NCI-H2107 treated with DMSO at 0.1 percent for 48 hours (cell line): ENCODE data around the gene SCRN3.
"Not testable (repeated sequence)": the region's sequence is repeated elsewhere in the genome, so short reads cannot be mapped to it uniquely, and the experiment has no call there.

Experiments used
- DNase-seq: peaks from one replicate; lab custom pipeline; 2025; ENCODE audit not compliant: unreplicated experiment; lab: John Stamatoyannopoulos, UW

Gene SCRN3

DNA sequence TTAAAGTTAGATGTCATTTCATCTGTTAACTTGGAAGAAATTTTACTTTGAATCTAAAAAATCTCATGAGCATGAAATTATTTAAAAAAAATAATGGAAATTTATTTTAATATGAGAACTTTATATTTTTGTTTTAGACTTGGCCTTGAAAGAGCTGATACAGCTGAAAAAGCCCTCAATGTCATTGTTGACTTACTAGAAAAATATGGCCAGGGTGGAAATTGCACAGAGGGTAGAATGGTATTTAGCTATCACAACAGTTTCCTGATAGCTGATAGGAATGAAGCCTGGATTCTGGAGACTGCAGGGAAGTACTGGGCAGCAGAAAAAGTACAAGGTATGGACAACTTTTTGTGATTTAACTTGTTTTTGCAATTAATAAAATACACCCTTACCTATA lies 5.3 kb downstream of the SCRN3 start:
- DNase-seq: no peak

DNA sequence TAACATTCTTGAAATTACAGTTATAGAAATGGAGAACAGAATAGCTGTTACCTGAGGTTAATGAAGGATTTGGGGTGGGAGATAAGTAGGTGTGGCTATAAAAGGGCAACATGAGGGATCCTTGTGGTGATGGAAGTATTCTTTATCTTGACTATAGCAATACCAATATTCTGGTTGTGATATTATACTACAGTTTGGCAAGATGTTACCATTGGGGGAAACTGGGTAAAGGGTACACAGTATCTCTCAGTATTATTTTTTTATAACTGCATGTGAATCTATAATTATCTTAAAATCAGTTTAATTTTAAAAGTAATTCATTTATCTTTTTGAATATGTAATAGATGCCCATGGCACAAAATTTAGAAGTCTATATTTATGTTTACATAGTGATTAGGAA lies 8.1 kb downstream of the SCRN3 start:
- no peak for DNase-seq

DNA sequence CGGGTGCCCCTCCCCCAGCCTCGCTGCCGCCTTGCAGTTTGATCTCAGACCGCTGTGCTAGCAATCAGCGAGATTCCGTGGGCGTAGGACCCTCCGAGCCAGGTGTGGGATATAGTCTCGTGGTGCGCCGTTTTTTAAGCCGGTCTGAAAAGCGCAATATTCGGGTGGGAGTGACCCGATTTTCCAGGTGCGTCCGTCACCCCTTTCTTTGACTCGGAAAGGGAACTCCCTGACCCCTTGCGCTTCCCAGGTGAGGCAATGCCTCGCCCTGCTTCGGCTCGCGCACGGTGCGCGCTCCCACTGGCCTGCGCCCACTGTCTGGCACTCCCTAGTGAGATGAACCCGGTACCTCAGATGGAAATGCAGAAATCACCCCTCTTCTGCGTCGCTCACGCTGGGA lies 14.5 kb downstream of the SCRN3 start:
- DNase-seq: not testable (repeated sequence)

DNA sequence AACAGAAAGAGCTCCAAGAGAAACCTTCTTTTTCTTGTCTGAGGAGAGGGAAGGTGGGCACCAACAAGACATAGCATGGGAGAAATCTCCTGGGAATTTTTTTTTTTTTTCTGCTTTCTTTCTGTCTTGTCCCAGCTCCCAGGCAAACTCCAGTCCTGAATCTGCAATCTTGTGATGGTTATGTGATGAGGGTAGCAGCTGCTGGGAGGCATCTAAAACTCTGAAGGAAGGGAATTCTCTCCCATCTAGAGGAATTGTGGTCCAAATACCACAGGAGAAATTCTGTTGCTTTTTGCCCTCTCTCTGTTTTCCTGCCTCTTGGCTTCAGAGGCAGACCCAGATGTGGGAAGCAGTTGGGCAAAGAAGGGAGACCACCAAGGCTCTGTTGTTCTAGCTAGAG lies 16.7 kb downstream of the SCRN3 start:
- DNase-seq: no peak

DNA sequence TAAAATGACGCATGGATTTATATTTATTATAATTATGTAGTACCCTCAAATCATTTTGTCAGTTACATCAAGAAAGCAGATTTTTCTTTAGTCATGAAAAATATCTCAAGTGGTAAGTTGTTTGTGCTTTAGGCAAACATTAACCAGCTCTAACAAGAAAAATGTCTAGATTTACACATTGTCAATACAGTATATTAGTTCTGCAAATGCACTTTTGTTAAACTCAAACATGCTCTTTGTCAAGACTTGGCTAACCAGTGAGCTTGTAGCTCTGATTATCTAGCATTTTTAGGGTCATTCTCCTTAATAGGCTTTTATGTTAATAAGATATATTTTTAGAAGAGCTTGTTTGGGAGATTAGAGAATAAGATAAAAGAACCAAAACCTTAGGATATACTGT lies 32.7 kb downstream of the SCRN3 start:
- no peak for DNase-seq

DNA sequence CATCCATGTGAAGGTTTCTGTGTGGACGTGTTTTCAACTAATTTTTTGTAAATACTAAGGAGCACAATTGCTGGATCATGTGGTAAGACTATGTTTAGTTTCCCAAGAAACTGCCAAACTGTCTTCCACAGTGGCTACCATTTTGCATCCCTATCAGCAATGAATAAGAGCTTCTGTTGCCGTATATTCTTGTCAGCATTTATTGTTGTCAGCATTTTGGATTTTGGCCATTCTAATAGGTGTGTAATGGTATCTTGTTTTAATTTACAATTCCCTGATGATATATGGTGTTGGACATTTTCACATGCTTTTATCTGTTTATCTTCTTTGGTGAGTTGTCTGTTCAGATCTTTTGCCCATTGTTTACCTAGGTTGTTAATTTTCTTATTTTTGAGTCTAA lies 34.5 kb downstream of the SCRN3 start:
- DNase-seq: no peak

DNA sequence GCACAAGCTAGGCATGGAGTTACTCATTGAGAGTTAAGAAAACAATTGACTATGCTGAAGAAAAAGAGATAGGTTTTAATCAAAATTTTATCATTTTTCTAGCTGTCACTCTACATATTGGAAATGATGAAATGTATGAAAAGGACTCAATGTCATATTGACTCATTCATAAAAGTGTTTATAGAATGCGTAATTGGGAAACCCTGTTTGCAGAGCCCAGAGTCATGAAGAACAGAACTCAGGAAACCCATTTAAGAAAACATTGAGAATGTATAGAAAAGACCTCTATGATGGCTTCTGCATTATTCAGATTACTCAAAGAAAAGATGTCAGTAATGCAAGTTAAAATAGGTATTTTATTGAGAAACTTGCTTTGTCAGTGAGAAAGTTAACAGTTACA lies 36.4 kb downstream of the SCRN3 start:
- no peak for DNase-seq

DNA sequence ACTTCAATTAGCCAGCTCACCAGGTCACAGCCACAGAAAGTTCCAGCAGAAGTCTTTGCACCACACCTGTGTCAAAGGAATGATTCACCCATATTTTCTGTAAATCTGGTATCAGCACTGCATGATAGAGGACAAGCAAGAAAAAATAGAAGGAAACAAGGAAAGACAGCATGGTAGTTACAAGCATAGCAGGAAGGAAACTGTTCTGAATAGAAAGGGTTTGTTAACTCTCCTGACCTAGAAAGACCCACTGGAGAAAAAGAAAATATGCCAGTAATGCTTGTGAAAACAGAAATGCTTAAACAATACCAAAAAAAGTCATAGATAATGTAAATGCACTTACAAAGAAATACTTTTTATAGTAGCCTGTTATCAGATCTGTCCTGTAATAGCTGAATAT lies 40.8 kb downstream of the SCRN3 start:
- DNase-seq: no peak

DNA sequence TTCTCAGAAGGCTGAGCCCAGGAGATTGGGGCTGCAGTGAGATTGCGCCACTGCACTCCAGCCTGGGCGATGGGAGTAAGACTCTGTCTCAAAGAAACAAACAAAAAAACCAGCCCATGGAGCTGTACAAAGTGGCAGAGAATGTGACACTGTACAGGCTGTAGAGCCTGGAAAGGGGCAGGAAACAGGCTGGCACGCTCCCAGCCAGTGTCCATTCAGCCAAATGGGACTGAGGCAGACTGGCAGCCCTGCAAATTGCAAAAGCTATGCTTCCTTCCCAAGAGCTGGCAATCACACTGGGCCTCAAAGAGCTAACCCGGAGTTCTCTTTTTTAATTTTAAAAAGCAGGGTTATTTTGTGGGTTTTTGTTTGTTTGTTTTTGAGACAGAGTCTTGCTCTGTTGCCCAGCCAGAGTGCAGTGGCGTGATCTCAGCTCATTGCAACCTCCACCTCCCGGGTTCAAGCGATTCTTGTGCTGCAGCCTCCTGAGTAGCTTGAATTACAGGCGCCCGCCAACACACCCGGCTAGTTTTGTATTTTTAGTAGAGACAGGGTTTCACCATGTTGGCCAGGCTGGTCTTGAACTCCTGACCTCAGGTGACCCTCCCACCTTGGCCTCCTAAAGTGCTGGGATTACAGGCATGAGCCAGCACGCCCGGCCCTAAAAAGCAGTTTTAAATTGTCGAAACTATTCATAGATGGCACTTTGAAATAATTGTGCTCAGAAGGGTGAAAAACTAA lies 42.8 kb downstream of the SCRN3 start:
- no peak for DNase-seq

DNA sequence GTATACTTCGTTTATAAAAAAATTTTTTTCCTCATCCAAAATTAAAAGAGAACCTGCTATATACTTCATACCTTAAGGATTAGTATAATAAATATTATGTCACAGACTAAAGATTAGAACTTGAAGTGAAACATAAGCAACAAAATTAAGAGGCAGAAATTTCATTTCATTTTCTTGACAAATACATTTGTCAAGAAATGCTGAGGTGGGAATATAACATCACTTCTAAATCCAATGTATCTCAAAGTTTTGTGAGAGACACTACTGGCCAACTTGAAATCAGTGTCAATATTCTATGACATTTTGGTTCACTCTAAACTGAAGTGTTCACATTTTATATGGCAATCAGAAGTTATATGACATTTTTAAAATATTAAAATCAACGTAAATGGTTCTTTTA lies 43.8 kb downstream of the SCRN3 start:
- DNase-seq: no peak

DNA sequence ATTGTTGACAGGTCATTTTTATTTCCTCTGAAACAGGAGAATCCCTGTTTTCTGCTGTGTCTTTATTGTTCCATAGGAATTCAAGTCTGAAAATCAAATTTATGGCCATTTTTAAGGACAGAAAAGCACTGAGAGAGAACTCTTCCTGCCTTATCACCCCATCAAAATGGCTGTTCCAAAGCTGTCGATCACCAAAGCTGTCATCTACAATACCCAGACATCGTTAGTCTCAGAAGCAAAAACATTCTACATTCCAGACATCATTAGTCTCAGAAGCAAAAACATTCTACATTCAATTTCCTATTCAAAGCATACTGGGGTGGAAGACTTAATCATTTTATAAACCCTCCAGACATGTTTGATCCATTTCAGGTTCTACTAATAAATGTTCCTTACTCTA lies 44.4 kb downstream of the SCRN3 start:
- DNase-seq: no peak

DNA sequence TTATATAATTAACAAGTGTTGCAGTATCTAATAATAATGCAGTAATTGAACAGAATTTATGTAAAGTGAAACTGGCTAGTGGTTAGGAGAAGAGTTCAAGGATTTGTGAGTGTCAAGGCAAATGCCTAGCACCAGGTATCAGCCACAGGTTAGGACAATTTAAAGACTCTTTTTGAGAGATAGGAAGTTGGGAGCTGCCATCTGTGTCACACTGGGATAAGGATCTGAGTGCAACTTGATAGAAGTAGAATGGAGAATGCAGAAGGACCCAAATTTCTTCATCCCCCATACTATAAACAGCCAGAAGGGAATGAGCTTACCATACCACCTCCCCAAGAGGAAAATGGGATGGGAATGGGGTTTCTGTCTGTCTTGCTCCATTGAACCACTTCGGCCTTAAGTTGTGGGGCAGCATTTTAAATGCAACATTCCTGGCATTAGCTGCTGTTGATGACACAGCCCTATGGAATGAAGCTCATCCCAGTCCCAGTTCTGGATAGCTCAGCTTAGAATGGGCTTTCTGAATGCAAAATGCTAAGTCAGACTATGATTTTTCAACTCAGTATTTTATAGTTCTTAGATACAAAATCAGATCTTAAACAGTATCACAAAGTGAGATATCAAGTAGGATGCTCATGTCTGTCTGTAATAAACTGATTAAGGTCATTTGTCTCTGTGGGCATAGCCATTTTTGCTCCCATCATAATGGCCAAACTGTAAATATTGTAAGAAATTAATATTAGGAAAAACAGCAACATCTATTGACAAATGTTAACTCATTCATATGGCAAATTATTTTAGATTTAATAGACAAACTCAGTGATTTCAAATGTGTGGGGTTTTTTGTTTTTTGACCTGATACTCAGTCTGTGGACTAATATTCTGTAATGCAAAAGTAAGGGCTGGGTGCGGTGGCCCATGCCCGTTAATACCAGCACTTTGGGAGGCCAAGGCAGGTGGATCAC lies 47.3 kb downstream of the SCRN3 start:
- no peak for DNase-seq

DNA sequence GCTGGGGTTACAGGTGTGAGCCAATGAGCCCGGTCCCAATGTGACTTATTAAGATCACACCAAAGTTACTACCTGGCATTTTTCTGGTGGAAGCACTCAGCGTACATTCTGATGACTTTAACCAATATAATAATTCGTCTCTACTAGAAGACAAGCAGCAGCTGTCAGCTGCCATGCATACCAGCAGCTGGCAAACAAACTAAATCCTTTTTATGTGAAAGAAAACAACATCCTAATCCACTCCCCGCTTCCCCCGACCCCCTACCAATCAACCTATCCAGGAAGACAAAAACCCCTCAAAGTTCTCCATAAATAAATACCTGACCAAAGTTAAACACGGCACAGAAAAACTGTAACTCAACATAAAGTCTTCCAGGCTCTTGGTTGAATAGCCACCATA lies 49.2 kb downstream of the SCRN3 start:
- no peak for DNase-seq

DNA sequence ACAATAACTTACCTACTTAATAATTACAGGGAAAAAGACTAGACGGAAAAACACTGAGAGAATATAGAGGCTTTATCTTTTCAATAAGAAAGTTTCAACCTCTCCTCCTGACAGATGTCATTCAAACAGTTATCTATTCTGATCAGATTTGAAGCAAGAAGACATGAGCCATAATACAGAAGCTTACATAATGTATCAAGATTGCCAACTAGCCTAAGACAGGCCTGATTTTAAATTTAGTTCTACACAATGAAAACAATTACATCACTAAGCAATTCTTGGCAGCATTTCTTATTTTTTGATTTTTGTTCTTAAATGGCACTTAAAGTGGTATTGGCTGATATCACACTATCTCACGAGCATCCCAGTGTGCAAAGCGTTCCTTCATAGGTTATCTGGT lies 49.7 kb downstream of the SCRN3 start:
- no peak for DNase-seq

DNA sequence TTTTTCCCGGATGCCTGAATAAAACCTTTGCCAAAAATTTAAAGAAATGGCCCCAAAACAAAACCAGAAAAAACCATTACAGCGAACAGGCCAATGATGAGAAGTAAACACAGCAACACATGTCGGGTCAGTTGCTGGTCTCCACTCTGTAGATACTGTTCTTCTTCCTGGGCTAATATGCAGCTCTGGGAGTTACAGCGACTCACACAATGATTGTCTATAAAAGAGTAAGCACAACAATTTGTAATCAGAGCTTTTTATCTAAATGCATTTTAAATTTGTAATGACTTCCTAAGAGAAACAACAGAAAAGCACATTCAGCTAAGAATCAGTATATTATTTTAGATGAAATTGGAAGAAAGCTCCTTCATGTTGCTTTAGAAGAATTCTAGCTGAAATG lies 51.0 kb downstream of the SCRN3 start:
- no peak for DNase-seq

DNA sequence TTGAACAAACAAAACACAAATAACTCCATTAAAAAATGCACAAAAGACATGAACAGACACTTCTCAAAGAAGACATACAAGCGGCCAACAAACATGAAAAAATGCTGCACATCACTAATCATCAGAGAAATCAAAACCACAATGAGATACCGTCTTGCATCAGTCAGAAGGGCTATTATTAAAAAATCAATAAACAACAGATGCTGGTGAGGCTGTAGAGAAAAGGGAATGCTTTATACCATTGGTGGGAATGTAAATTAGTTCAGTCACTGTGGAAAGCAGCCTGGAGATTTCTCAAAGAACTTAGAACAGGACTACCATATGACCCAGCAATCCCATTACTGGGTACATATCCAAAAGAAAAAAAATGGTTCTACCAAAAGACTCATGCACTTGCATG lies 53.5 kb downstream of the SCRN3 start:
- no peak for DNase-seq

DNA sequence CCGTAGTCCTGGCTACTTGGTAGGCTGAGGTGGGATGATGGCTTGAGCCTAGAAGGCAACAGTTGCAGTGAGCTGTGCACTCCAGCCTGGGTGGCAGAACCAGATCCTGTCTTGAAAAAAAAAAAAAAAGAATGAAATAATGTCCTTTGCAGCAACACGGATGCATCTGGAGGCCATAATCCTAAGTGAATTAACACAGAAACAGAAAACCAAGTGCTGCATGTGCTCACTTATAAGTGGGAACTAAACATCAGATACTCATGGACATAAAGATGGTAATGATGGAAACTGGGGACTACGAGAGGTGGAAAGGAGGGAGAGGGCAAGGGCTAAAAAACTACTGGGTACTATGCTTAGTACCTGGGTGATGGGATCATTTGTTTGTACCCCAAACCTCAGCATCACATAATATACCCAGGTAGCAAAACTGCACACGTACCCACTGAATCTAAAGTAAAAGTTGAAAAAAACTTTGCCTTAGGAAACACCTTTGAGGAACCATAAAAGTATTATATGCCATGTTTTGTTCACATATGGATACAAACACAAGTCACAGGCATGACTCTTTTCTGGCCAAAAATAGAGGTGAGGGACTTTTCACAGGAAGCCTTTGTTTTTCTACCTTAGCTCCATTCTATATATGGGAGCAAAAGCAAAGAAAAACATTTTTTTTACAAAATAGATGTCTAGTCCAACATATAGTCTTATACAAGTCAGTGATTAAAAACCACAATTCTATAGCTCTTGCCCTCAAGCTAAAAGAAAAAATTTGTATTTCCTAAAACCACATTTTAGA lies 54.7 kb downstream of the SCRN3 start:
- no peak for DNase-seq

DNA sequence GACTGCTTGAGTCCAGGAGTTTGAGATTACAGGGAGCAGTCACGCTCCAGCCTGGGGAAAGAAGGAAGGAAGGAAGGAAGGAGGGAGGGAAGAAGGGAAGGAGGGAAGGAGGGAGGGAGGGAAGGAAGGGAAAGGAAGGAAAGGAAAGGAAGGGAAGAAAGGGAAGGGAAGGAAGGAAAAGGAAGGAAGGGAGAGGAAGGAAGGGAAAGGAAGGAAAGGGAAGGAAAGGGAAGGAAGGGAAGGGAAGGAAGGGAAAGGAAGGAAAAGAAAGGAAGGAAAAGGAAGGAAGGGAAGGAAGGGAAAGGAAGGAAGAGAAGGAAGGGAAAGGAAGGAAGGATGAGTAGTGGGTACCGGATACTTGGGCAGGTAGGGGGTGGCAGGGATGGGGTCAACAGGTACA lies 59.0 kb downstream of the SCRN3 start:
- DNase-seq: no peak

DNA sequence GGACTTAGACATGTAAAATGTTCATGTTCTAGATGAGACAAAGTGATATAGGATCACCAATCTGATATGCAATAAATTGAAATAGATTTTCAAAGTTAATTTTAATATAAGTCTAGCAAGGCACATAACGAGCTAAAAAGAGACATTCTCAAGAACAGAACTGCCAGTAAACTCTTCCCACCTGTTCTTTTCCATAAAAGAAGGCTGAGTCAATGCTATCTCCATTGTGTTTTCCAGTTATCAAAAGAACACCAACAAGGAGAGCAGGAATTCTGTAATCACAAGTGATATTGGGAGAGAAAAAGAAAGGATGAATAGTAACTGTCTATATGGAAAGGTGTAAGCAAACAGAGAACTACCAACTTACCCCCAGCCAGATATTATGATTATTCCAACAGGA lies 65.7 kb downstream of the SCRN3 start:
- no peak for DNase-seq

DNA sequence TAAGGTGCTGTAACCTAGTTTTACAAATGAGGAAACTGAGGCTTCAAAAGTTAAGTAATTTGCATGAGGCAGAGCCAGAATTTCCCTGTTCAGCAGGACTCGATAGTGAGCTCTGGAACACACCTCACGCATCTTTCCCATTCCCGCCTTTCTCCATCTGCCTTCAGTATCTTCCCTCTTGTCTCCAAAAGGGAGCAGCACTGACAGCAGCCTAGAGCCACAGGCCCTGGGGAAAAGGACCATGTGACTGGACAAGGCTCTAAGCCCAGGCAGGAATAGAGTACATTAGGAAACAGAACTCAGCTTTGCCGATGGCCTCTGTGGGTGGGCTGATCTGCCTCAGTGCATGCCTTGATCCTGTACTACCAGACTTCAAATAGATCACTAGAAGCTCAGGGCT lies 69.8 kb downstream of the SCRN3 start:
- no peak for DNase-seq

DNA sequence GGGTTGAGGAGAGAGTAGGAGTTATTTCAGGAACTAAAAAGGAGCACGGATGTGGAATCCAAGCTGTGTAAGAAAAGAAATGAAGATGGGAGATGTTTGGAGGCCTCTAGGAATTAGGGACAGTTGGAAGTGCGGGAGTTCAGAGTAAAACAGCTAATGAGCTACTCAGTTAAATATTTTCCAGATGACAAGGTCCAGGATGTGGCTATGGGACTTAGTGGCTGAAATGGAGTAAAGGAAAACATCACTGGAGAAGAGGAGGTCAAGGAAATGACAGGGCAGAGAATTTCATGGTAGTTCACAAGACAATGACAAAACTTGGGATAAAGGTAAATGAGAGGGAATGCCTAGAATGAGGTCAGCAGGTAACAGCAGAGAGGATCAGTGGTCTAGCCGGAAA lies 78.3 kb downstream of the SCRN3 start:
- no peak for DNase-seq

DNA sequence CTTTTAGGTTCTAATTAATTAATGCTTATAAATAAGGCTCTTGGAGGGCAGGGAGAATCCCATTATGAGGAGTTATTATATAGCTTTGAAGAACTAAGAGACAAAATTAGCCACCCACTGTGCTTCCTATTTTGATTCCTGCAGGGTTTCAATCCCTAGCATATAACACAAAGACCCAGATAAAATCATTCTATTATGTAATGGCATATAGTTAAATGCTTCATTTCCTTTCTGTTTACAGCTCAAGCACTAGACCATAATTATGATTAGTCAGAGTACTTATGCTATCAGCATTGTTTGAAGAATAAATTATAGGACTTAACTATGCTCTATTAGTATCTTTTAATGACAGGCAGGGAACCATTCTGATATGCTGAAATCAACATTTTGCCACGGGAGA lies 82.2 kb downstream of the SCRN3 start:
- DNase-seq: no peak
